ENCODE results near the gene VSIG4. TPM values are rescaled to one million over a fixed set of nuclear protein-coding genes. Genes with fewer than 3 reads are reported as not detected.
"Not testable (repeated sequence)": the region's sequence is repeated elsewhere in the genome, so short reads cannot be mapped to it uniquely, and the experiment has no call there.

Gene VSIG4
- total RNA-seq, 2 experiments from 2014 or later, result not detected

DNA sequence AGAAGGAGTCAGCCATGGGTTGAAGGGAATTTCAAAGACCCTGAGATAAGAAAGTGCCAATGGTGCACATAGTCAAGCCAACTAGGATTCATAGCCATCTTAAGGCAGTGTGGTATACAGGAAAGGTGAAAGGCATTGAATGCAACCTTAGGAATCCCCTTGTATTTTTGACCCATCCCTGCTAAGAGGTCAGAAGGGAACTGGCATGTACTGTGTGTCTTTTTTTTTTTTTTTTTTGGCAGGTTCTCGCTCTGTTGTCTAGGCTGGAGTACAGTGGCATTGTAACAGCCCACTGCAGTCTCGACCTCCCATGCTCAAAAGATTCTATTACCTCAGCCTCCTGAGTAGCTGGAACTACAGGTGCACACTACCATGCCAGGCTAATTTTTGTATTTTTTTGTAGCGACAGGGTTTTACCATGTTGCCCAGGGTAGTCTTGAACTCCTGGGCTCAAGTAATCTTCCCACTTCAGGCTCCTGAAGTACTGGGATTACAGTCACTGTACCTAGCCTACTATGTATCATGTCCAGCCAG lies 40.8 kb downstream of the VSIG4 start:
- H3K27ac Mint-ChIP-seq, result no peak overlapping the region
- CTCF ChIA-PET, result no interaction called here

DNA sequence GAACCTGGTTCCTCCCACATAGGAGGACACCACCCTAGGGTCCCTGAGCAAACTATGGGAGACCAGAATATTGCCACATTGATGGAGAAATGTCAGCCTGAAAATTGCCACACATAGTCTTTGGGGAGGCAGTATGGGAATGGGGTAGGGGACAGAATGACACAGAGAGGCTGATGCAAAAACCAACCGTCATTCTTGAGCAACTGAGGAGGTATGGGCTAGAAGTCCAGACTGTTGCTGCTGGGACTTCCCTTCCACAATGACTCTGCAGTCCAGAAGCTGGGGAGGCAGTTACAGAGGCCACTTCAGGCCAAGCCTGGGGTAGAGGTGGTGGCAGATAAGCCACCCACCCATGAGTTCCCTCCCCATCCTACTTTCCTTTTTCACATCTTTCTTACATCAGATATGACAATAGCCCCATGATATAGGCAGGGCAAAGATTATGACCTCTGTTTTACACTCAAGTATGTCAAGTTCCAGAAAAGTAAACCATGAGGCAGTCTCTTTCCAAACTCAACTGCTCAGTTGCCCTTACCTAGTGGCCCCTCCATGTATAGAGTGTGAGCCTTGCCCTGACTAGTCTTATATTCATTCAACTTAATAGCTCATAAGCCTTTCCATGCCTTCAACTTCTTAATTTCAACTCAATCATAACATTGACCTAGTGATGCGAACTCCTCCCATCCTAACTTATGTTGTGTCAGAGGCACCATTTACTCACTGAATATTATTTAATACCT lies 41.7 kb downstream of the VSIG4 start:
- H3K36me3 Mint-ChIP-seq, result peaks cover 10% of the 10 kb centered on the region

More for the DNA sequence above, 40.8 kb downstream of the VSIG4 start:
- H3K4me3 Mint-ChIP-seq, result no peak overlapping the region
- peaks cover 2% of the 10 kb centered on the region for H3K9me3 Mint-ChIP-seq (ENCODE audit: low read depth)
- H3K27me3 Mint-ChIP-seq, result no peaks in the 10 kb centered on the region
- ATAC-seq, result no peak
- H3K36me3 Mint-ChIP-seq, result peaks cover 14% of the 10 kb centered on the region
- DNase-seq, result no peak
- H3K4me1 Mint-ChIP-seq, result peaks cover 24% of the 10 kb centered on the region

DNA sequence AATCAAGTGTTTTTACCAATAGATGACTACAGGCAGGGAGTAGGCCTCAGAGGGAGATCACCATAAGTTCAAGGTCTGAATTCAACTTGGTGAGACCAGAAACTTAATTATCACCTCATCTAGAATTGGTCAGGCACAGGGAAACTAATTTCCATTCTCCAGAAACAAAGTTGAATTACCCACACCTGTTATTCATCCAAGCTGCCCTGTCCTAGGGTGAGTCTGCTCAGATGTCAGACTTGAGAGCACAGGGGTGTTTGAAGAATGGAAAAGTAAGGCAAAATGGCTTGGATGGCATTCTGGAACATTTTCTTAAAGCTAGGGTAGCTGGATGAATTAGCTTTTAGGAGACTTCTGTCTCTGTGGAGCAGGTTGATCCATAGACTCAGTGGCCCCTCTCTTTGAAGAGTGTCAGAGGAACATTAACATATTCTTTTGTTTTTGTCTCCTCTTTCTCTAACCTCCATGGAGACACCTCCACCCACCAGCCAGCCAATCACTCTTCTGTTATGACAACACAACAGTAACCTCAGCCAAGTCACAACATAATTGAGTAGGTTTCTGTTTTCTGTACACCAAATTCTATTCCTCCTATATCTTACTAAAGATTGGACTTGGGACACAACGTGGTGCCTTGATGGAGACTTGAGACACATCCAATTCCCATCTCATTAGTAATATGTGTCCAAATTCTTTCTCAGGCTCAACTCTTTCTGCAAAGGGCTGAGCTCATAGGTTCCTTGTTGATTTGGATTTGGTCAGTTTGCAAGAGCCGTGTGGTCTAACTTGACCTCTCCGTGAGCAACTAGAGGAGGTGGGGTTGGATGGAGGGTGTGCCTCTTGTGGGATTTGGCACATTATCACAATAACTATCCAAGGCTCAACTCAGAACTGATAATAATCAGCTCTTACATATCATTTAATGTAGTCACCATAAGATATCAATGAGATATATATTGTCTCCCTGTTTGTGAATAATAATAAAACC lies 45.1 kb downstream of the VSIG4 start:
- Mint-ChIP-seq H3K27me3 (no peaks in the 10 kb centered on the region), H3K9me3 (ENCODE audit: low read depth) (peaks cover 3% of the 10 kb centered on the region), H3K4me1 (peaks cover 19% of the 10 kb centered on the region), H3K36me3 (peaks cover 2% of the 10 kb centered on the region), H3K27ac (no peak overlapping the region), H3K4me3 (no peak overlapping the region)
- no peak for DNase-seq
- CTCF ChIA-PET, result interaction anchor here (2.5 kb wide), 1 partner anchor 9 kb away, joined by 10 read pairs; no protein-coding TSS in a partner anchor
- ATAC-seq, result peak; percentile 42

More for the DNA sequence above, 41.7 kb downstream of the VSIG4 start:
- CTCF ChIA-PET, result no interaction called here
- Mint-ChIP-seq H3K27me3 (no peaks in the 10 kb centered on the region), H3K4me1 (peaks cover 28% of the 10 kb centered on the region), H3K27ac (no peak overlapping the region), H3K9me3 (ENCODE audit: low read depth) (peaks cover 3% of the 10 kb centered on the region), H3K4me3 (no peak overlapping the region)
- DNase-seq (no peak), ATAC-seq (no peak)

DNA sequence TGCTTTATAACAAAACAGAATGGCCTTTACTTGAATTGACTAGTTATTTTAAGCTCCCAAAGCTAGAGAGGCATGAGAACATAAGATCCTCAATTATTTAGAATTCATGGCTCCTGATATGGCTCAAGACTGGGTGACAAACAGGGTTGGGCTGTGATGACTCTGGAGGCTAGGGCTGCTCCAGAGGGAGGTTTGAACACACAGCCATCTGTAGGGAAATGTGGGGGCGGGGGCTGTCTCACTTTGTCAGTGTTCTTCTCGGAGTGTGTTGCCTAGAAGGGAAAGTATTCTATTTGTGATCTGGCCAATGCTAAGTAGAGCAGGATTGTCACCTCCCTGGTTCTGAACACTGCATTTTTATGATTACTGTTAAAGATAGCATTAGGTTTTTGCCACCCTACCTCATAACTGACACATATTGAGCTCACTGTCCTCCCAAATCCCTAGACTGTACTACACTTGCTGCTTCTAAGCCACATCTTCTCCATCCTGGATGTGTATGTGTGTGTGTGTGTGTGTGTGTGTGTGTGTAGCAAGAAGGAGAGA lies 45.9 kb downstream of the VSIG4 start:
- CTCF ChIA-PET, result interaction anchor here (2.5 kb wide), 1 partner anchor 8 kb away, joined by 10 read pairs; no protein-coding TSS in a partner anchor
- Mint-ChIP-seq H3K9me3 (ENCODE audit: low read depth) (peaks cover 3% of the 10 kb centered on the region), H3K4me3 (no peak overlapping the region), H3K27ac (no peak overlapping the region), H3K4me1 (peaks cover 19% of the 10 kb centered on the region), H3K27me3 (no peaks in the 10 kb centered on the region), H3K36me3 (peaks cover 2% of the 10 kb centered on the region)
- DNase-seq (no peak), ATAC-seq (no peak)

DNA sequence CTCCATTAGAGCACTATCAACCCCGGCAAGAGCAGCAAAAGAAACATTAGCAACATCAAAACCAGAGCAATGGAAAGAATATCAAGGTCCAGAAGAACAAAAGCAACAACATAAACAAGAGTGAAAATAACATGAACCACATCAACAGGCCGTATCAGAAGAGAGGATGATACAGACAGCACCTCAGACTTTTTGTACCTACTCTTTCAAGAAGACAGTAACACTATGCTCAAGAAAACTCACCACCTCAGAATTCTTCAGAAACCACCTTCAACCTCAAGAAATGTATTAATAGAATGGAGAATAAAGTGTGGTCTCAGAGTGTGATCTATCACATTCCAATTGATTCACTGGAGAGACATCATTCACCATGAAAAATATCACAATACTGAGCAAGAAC lies 46.5 kb downstream of the VSIG4 start:
- DNase-seq, result no peak
- Mint-ChIP-seq H3K36me3 (peaks cover 2% of the 10 kb centered on the region), H3K27ac (no peak overlapping the region), H3K27me3 (no peaks in the 10 kb centered on the region), H3K9me3 (ENCODE audit: low read depth) (peaks cover 3% of the 10 kb centered on the region), H3K4me1 (peaks cover 19% of the 10 kb centered on the region), H3K4me3 (no peak overlapping the region)
- CTCF ChIA-PET, result no interaction called here
- ATAC-seq, result no peak

DNA sequence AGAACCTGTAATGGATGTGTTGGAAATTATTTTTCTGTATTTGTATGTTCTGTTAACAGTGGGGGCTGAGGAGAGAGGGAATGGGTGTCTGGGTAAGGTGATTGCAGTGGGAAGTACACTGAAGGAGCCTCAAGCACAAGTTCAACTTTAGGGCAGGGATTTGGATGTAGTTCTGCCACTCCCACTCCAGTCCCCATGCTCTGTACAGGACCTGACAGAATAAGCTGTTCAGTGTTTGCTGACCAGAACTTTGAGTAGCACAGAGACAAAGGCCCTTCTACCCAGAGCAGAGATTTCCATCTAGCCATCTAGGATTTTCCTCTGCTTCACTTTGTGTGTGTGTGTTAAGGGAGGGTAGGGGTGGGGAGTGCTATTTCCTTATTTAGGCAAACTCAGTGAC lies 49.2 kb downstream of the VSIG4 start:
- DNase-seq (no peak), ATAC-seq (no peak)
- H3K9me3 Mint-ChIP-seq (ENCODE audit: low read depth), result peaks cover 3% of the 10 kb centered on the region
- H3K36me3 Mint-ChIP-seq, result peaks cover 2% of the 10 kb centered on the region
- no peak overlapping the region for H3K4me3 Mint-ChIP-seq
- no peaks in the 10 kb centered on the region for H3K27me3 Mint-ChIP-seq
- no peak overlapping the region for H3K27ac Mint-ChIP-seq
- CTCF ChIA-PET, result interaction anchor here (1.0 kb wide), 1 partner anchor 409 kb away, joined by 3 read pairs; no protein-coding TSS in a partner anchor
- peaks cover 39% of the 10 kb centered on the region for H3K4me1 Mint-ChIP-seq

DNA sequence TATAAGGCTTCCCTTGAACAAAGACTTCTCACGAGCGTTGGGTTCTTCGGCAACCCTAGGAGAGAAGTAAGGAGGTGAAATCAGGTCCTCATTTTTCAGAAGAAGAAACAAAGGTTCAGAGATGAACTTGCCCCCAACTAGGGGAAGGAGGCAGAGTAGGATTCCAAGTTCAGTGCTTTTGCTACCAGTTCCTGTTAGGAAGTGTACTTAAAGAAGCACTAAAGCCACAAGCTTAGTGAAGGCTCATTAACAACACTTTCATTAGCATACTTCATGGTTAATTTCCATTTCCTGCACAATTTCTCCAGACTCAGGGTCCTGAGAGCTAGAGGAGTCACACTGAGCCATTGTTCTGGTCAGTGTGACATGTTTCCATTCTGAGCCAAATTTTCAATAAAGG lies 52.1 kb downstream of the VSIG4 start:
- CTCF ChIA-PET, result interaction anchor here (0.6 to 1.0 kb wide), 3 partner anchors 127 to 743 kb away, joined by 3 to 5 read pairs (median 4); no protein-coding TSS in a partner anchor
- no peak overlapping the region for H3K27ac Mint-ChIP-seq

DNA sequence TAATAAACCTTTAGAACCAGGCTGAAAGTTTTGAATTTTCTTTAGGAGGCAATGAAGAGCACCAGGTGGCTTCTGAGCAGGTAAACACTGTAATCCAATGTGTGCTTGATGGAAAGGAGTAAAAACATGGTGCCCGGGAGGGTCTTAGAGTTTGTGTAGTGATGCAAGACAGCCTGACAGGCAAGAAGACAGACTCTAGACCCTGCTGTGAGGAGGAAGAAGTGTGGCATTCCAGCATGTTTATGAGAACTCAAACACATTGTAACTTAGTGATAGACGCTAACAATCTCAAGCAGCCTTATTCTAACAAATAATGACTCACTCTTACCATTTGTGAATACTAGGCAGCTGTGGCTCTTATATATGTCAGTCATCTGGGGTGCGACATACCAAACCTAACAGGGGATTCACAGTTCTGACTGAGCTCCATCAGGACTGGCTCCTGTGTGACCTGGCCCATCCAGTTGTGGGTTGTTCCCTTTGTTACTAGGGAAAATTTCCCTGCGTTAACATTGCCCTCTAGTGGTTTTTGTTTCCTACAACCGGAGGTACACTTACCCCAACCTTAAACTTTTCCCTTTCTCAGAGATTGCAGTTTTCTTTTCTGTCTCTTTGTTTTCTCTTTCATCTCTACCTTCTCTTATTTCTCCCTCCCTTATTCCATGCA lies 53.8 kb downstream of the VSIG4 start:
- no peaks in the 10 kb centered on the region for H3K27me3 Mint-ChIP-seq
- CTCF ChIA-PET, result interaction anchor here (0.5 to 1.9 kb wide), 11 partner anchors 9 to 405 kb away, joined by 3 to 10 read pairs (median 4); no protein-coding TSS in a partner anchor
- H3K36me3 Mint-ChIP-seq, result peaks cover 2% of the 10 kb centered on the region
- H3K9me3 Mint-ChIP-seq (ENCODE audit: low read depth), result no peaks in the 10 kb centered on the region
- peaks cover 23% of the 10 kb centered on the region for H3K4me1 Mint-ChIP-seq
- peak overlapping the region; percentile 56 for H3K27ac Mint-ChIP-seq
- no peak overlapping the region for H3K4me3 Mint-ChIP-seq
- peak; percentile 55 for DNase-seq
- peak; percentile 97 for ATAC-seq

More for the DNA sequence above, 52.1 kb downstream of the VSIG4 start:
- Mint-ChIP-seq H3K4me1 (peaks cover 23% of the 10 kb centered on the region), H3K9me3 (ENCODE audit: low read depth) (no peaks in the 10 kb centered on the region), H3K36me3 (peaks cover 3% of the 10 kb centered on the region), H3K27me3 (no peaks in the 10 kb centered on the region), H3K4me3 (no peak overlapping the region)
- DNase-seq (no peak), ATAC-seq (no peak)

DNA sequence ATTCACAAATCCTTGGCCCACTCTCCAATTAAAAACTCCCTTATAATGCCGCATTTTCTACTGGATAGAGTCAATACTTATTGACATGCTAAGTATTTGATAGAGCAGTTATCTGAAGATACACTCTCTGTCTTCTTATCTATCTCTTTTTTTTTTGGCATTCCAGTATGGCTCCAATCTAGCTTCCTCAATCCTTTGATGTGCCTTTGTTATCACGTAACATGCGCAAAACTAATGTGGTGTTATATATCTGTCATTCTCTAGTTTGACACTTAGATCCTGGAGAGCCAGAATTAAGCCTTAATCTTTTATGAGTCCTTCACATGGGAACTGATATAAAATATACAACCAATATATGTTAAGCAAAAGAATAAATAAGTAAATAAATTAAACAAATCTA lies 54.7 kb downstream of the VSIG4 start:
- H3K27ac Mint-ChIP-seq, result no peak overlapping the region

DNA sequence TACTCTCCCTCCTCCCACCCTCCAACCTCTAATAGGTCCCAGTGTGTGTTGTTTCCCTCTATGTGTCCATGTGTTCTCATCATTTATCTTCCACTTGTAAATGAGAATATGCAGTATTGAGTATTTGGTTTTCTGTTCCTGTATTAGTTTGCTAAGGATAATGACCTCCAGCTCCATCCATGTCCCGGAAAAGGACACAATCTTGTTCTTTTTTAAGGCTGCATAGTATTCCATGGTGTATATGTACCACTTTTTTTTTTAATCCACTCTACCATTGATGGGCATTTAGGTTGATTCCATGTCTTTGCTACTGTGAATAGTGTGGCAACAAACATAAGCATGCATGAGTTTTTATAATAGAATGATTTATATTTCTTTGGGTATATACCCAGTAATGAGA lies 62.7 kb downstream of the VSIG4 start:
- ATAC-seq; H3K36me3 Mint-ChIP-seq; DNase-seq; H3K9me3 Mint-ChIP-seq (ENCODE audit: low read depth); H3K27me3 Mint-ChIP-seq; CTCF ChIA-PET; H3K4me3 Mint-ChIP-seq; H3K27ac Mint-ChIP-seq; H3K4me1 Mint-ChIP-seq: not testable (repeated sequence)

More for the DNA sequence above, 54.7 kb downstream of the VSIG4 start:
- Mint-ChIP-seq H3K4me3 (no peak overlapping the region), H3K9me3 (ENCODE audit: low read depth) (no peaks in the 10 kb centered on the region), H3K27me3 (no peaks in the 10 kb centered on the region), H3K36me3 (peaks cover 2% of the 10 kb centered on the region), H3K4me1 (peaks cover 23% of the 10 kb centered on the region)
- CTCF ChIA-PET, result no interaction called here
- no peak for ATAC-seq
- DNase-seq, result no peak

DNA sequence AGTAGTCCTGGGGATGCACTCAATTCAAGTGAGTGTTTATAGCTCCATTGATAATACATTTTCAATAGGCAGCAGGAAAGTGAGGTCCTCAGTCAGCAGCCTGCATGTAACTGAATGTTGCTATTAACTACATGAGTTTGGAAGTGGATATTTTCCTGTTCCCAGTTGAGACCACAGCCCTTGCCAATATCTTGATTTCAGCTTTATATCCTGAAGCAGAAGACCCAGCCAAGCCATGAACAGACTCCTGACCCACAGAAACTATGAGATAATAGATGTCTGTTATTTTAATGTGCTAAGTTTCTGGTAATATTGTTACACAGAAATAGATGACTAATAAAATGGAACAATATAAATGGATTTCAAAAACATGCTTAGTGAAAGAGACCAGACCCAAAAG lies 63.7 kb downstream of the VSIG4 start:
- H3K27ac Mint-ChIP-seq, result no peak overlapping the region
- no peak overlapping the region for H3K4me3 Mint-ChIP-seq
- no peaks in the 10 kb centered on the region for H3K27me3 Mint-ChIP-seq
- no peak for ATAC-seq
- no peaks in the 10 kb centered on the region for H3K4me1 Mint-ChIP-seq
- no peaks in the 10 kb centered on the region for H3K36me3 Mint-ChIP-seq
- H3K9me3 Mint-ChIP-seq (ENCODE audit: low read depth), result no peaks in the 10 kb centered on the region
- CTCF ChIA-PET, result no interaction called here
- no peak for DNase-seq

DNA sequence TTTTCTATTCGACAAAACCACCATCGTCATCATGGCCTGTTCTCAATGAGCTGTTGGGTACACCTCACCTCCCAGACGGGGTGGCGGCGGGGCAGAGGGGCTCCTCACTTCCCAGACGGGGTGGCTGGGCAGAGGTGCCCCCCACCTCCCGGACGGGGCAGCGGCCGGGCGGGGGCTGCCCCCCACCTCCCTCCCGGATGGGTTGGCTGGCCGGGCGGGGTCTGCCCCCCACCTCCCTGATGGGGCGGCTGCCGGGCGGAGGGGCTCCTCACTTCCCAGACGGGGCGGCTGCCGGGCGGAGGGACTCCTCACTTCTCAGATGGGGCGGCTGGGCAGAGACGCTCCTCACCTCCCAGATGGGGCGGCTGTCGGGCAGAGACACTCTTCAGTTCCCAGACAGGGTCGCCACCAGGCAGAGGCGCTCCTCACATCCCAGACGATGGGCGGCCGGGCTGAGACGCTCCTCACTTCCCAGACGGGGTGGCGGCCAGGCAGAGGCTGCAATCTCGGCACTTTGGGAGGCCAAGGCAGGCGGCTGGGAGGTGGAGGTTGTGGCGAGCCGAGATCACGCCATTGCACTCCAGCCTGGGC lies 64.6 kb downstream of the VSIG4 start:
- not testable (repeated sequence) for H3K36me3 Mint-ChIP-seq

More for the DNA sequence above, 64.6 kb downstream of the VSIG4 start:
- DNase-seq; H3K27ac Mint-ChIP-seq; ATAC-seq; H3K27me3 Mint-ChIP-seq; H3K9me3 Mint-ChIP-seq (ENCODE audit: low read depth); H3K4me1 Mint-ChIP-seq; CTCF ChIA-PET; H3K4me3 Mint-ChIP-seq: not testable (repeated sequence)

Measured in activated CD8-positive, alpha-beta memory T cell treated with anti-CD3 and anti-CD28 coated beads, Interleukin-2, amount 10 ng/mL, durations not matched to agents 7 days and 5 days (primary cell).